Glutamatergic neuron (in vitro differentiated cells): ENCODE results near the gene EFCAB8. TPM values are rescaled to one million over a fixed set of nuclear protein-coding genes. Genes with fewer than 3 reads are reported as not detected.

Experiments used
- DNase-seq: peaks from one replicate; pipeline ENCODE4 v3.0.0; 2022
- H3K27ac Mint-ChIP-seq: one replicate; pipeline ENCODE4 v1.8.0; 2020; ENCODE audit warnings: mild to moderate bottlenecking, mixed read lengths, inconsistent platforms; ENCODE audit not compliant: unreplicated experiment
- H3K27me3 Mint-ChIP-seq: one replicate; pipeline ENCODE4 v1.8.0; 2020; ENCODE audit warnings: mild to moderate bottlenecking, moderate library complexity, mixed read lengths, inconsistent platforms; ENCODE audit not compliant: unreplicated experiment
- H3K36me3 Mint-ChIP-seq: one replicate; pipeline ENCODE4 v1.8.0; 2020; ENCODE audit warnings: mild to moderate bottlenecking, mixed read lengths, inconsistent platforms; ENCODE audit not compliant: unreplicated experiment
- H3K4me1 Mint-ChIP-seq: one replicate; pipeline ENCODE4 v1.8.0; 2020; ENCODE audit warnings: mild to moderate bottlenecking, low read depth, mixed read lengths, inconsistent platforms; ENCODE audit not compliant: unreplicated experiment
- H3K4me3 Mint-ChIP-seq: one replicate; pipeline ENCODE4 v1.8.0; 2020; ENCODE audit warnings: mild to moderate bottlenecking, mixed read lengths, inconsistent platforms; ENCODE audit not compliant: unreplicated experiment
- H3K9me3 Mint-ChIP-seq: one replicate; pipeline ENCODE4 v1.8.0; 2020; ENCODE audit warnings: mild to moderate bottlenecking, moderate library complexity, mixed read lengths, inconsistent platforms; ENCODE audit not compliant: unreplicated experiment
- total RNA-seq: library from RNA; stranded (reverse); fragmentation: NEBNext Ultra II Directional; extraction: Animal tissue kit (Norgen Biotek cat#: 25700); gene quantifications from one replicate; pipeline ENCODE4 v1.2.1, GENCODE V29; 2021; ENCODE audit not compliant: unreplicated experiment
- TF ChIP-seq, protein P1 (sequence below): fragments of 200-600 bp; sonication (generic); IDR thresholded peaks from one replicate; pipeline ENCODE4 v1.5.0; 2021; ENCODE audit not compliant: partially characterized antibody, unreplicated experiment

The EFCAB8 gene
- total RNA-seq, 1 donor from 2014 or later: not detected

DNA sequence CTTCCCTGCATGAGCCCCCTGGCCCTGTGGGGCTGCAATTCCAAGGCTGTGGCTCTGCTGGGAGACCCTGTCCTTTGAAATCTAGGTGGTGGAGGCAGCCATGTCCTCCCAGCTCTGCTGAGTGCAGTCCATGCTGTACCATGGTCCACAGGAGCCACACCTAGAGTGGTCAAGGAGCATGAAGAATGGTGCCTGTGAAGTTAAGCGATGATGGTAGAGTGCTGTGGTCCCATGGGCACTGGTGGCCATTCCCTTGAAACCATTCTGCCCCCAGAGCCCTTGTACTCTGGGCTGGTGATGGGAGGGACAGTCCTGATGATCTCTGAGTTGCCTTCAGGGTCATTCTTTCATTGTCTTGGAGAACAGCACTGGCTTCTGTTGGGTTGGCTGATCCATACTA is 55.3 kb downstream of the EFCAB8 start:
- no peaks in the 10 kb centered on the region for H3K4me1 Mint-ChIP-seq
- TF ChIP-seq, protein P1, sequence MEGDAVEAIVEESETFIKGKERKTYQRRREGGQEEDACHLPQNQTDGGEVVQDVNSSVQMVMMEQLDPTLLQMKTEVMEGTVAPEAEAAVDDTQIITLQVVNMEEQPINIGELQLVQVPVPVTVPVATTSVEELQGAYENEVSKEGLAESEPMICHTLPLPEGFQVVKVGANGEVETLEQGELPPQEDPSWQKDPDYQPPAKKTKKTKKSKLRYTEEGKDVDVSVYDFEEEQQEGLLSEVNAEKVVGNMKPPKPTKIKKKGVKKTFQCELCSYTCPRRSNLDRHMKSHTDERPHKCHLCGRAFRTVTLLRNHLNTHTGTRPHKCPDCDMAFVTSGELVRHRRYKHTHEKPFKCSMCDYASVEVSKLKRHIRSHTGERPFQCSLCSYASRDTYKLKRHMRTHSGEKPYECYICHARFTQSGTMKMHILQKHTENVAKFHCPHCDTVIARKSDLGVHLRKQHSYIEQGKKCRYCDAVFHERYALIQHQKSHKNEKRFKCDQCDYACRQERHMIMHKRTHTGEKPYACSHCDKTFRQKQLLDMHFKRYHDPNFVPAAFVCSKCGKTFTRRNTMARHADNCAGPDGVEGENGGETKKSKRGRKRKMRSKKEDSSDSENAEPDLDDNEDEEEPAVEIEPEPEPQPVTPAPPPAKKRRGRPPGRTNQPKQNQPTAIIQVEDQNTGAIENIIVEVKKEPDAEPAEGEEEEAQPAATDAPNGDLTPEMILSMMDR: no peak
- no peak overlapping the region for H3K27ac Mint-ChIP-seq
- H3K27me3 Mint-ChIP-seq: peaks cover 3% of the 10 kb centered on the region
- peaks cover 8% of the 10 kb centered on the region for H3K36me3 Mint-ChIP-seq
- H3K9me3 Mint-ChIP-seq: peaks cover 10% of the 10 kb centered on the region
- no peak for DNase-seq
- H3K4me3 Mint-ChIP-seq: no peak overlapping the region

DNA sequence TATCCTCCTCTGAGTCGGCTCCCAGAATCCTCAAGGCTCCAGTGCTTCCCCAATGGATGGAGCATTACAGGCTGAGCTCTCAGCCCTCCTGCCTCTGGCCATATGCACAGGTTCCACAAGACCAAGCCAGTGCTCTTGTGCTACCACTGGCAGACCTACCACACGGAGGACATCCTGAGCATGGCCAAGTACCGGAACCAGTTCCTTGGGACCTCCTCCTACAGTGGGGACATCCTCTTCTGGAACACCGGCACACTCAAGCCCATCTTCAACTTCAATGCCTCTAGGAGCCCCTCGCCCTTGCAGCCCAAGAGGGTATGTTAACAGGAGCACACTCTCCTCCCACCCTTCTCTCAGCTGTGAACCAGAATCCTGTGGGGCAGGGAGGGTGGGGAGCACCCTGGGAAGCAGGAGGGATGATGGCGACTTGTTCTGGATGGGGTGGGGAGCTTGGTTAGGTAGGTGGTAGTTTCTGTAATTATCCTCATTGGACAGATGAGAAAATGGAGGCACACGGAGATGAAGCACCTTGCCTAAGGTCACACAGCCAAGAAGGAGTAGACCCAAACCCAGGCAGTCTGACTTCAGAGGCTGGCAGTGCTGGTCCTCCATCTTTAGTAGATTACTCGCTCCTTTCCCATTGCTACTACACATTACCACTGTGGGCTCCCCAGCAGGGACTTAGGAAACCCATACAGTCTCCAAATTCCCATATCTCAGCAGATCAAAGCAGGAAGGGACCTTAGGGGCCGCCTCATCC is 58.6 kb downstream of the EFCAB8 start:
- Mint-ChIP-seq H3K4me1 (no peaks in the 10 kb centered on the region), H3K27ac (no peak overlapping the region), H3K36me3 (peaks cover 11% of the 10 kb centered on the region), H3K27me3 (peaks cover 5% of the 10 kb centered on the region), H3K9me3 (peaks cover 3% of the 10 kb centered on the region), H3K4me3 (no peak overlapping the region)
- TF ChIP-seq, protein P1: no peak
- no peak for DNase-seq

DNA sequence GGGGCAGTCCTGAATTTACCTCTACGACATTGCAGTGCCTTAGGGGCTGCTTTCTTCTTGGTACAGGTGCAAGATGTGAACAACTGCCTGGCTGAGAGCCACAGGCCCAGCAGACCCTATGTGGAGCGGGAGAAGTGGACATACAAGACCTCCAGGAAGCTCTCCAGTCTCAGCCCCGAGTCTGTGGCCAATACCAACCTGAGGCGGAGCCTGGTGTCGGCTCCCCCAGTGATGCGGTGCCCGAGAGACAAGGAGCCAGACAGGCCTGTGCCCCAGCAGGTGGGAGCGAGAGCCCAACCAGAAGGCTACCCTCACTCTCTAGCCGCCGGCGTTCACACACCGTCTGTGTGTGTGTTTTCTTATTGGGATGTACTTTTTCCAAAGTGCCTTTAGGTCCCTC is 59.6 kb downstream of the EFCAB8 start:
- Mint-ChIP-seq H3K4me1 (no peaks in the 10 kb centered on the region), H3K4me3 (no peak overlapping the region), H3K27ac (no peak overlapping the region), H3K27me3 (peaks cover 5% of the 10 kb centered on the region), H3K9me3 (peaks cover 3% of the 10 kb centered on the region), H3K36me3 (peaks cover 10% of the 10 kb centered on the region)
- TF ChIP-seq, protein P1: no peak
- DNase-seq: no peak

- H3K4me3 Mint-ChIP-seq: no peak overlapping the region
- TF ChIP-seq, protein P1: no peak
- no peaks in the 10 kb centered on the region for H3K4me1 Mint-ChIP-seq
- H3K27ac Mint-ChIP-seq: no peak overlapping the region
- peaks cover 2% of the 10 kb centered on the region for H3K9me3 Mint-ChIP-seq
- H3K36me3 Mint-ChIP-seq: peaks cover 7% of the 10 kb centered on the region
- peaks cover 5% of the 10 kb centered on the region for H3K27me3 Mint-ChIP-seq
- DNase-seq: no peak
Observed at GRCh38 chr20:32918751-32919150, 60.0 kb downstream of the EFCAB8 start.

DNA sequence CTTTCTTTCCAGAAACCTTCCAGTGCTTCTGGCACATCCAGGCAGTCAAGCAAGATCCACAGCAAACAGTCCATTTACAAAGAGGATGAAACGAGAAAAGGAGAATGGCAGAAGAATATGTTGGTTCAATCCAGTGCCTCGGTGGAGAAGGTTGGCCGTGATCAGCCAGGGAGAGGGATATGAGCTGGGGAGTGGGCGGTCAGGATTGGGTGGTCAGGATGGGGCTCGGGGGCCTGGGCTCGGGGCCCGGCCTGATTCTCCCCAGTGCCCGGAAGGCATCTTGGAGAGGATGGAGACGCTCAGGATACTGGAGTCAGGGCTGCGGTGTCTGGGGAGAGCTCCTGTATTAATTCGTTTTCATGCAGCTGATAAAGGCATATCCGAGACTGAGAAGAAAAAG is 61.3 kb downstream of the EFCAB8 start:
- peaks cover 4% of the 10 kb centered on the region for H3K36me3 Mint-ChIP-seq
- H3K4me3 Mint-ChIP-seq: no peak overlapping the region
- H3K27me3 Mint-ChIP-seq: peaks cover 2% of the 10 kb centered on the region
- H3K4me1 Mint-ChIP-seq: no peaks in the 10 kb centered on the region
- TF ChIP-seq, protein P1: no peak
- no peaks in the 10 kb centered on the region for H3K9me3 Mint-ChIP-seq
- no peak for DNase-seq
- no peak overlapping the region for H3K27ac Mint-ChIP-seq
